HG02610 (cell line): Measurements from ENCODE around the gene RMDN3.

Source experiments
- ATAC-seq: cut with Tn5 transposase; IDR thresholded peaks from one replicate; pipeline ENCODE4 v1.9.1; 2021; ENCODE audit warnings: mild to moderate bottlenecking, moderate library complexity; ENCODE audit not compliant: unreplicated experiment

The RMDN3 gene

GRCh38 chr15:40750885-40751284, 4.2 kb downstream of the RMDN3 start:
- ATAC-seq: no peak

GRCh38 chr15:40749151-40749630, 5.9 kb downstream of the RMDN3 start:
- no peak for ATAC-seq

- no peak for ATAC-seq
Observed at GRCh38 chr15:40747685-40748631, 7.1 kb downstream of the RMDN3 start.

- no peak for ATAC-seq
Observed at GRCh38 chr15:40746916-40747418, 8.1 kb downstream of the RMDN3 start.

GRCh38 chr15:40744815-40745152, 10.3 kb downstream of the RMDN3 start:
- no peak for ATAC-seq

GRCh38 chr15:40743921-40744814, 10.9 kb downstream of the RMDN3 start:
- ATAC-seq: no peak

GRCh38 chr15:40743485-40743901, 11.6 kb downstream of the RMDN3 start:
- no peak for ATAC-seq

- ATAC-seq: no peak
Observed at GRCh38 chr15:40739854-40740253, 15.2 kb downstream of the RMDN3 start.

GRCh38 chr15:40739047-40739446, 16.0 kb downstream of the RMDN3 start:
- ATAC-seq: no peak

GRCh38 chr15:40737048-40737447, 18.0 kb downstream of the RMDN3 start:
- no peak for ATAC-seq

- ATAC-seq: no peak
Observed at GRCh38 chr15:40736575-40736974, 18.5 kb downstream of the RMDN3 start.

GRCh38 chr15:40731034-40731433, 24.0 kb downstream of the RMDN3 start:
- no peak for ATAC-seq

GRCh38 chr15:40723919-40724318, 31.1 kb downstream of the RMDN3 start:
- no peak for ATAC-seq

GRCh38 chr15:40722934-40723333, 32.1 kb downstream of the RMDN3 start:
- ATAC-seq: no peak

- ATAC-seq: no peak
Observed at GRCh38 chr15:40722354-40722753, 32.7 kb downstream of the RMDN3 start.

GRCh38 chr15:40721701-40722100, 33.4 kb downstream of the RMDN3 start:
- no peak for ATAC-seq

GRCh38 chr15:40716165-40716564, 38.9 kb downstream of the RMDN3 start:
- ATAC-seq: no peak

GRCh38 chr15:40714144-40714543, 40.9 kb downstream of the RMDN3 start:
- ATAC-seq: no peak

GRCh38 chr15:40706121-40706520, 48.9 kb downstream of the RMDN3 start:
- ATAC-seq: no peak

- ATAC-seq: no peak
Observed at GRCh38 chr15:40702077-40702476, 53.0 kb downstream of the RMDN3 start.

GRCh38 chr15:40697916-40698315, 57.1 kb downstream of the RMDN3 start:
- no peak for ATAC-seq
